ENCODE results near the gene UBASH3A.

DNA sequence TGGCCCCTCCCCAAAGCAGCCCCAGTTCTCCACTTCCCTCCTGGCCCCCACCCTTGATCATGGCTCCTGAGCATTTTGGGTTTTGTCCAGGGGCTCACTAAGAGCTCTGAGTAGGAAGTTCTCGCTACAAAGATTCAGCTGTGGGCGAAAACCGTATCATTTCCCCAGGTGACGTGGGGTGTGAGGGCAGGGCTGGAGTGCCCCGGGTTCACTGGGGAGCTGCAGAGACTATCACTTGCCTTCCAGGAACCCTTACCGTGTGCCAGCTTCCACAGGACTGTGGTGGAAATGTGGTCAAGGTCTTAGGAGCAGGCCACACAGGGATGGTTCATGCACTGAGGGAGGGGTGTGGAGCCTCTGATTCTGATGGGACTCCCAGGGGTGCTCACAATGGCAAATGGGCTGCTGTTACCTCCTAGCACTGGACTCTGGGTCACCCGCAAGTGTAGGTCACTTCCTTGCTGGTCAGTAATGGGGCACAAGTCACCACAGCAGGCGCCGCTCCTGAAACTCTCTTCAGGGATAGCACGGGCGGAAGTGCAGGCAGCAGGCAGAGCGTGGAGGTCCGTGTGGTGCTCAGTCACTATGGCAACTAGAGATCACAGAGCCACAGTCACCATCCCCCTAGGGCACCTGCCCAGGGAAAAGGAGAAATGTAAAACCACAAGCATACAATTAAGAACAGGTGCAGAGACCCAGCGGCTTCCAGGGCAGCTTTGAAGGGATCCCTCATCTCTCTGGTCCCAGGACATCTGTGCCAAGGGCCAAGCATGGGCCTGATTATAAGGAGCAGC is 56.9 kb downstream of the UBASH3A start:
- TF ChIP-seq FOXP2 (optimal IDR thresholded peaks at IDR 0.05; ENCODE audit: control extremely low read depth, extremely low read length, insufficient read depth) = no peak
- TF ChIP-seq POLR2AphosphoS5 (IDR thresholded peaks at IDR 0.05; ENCODE audit: borderline replicate concordance, low read depth, low read length) = no peak
